Glutamatergic neuron (in vitro differentiated cells): ENCODE measurements around the gene SETD2. TPM values are rescaled to one million over a fixed set of nuclear protein-coding genes. Genes with fewer than 3 reads are reported as not detected.
A peak's percentile ranks its signal among the peaks of the same experiment; 100 is the strongest.

Source experiments
- DNase-seq: peaks from one replicate; pipeline ENCODE4 v3.0.0; 2022
- H3K27ac Mint-ChIP-seq: one replicate; pipeline ENCODE4 v1.8.0; 2020; ENCODE audit warnings: mild to moderate bottlenecking, mixed read lengths, inconsistent platforms; ENCODE audit not compliant: unreplicated experiment
- H3K27me3 Mint-ChIP-seq: one replicate; pipeline ENCODE4 v1.8.0; 2020; ENCODE audit warnings: mild to moderate bottlenecking, moderate library complexity, mixed read lengths, inconsistent platforms; ENCODE audit not compliant: unreplicated experiment
- H3K36me3 Mint-ChIP-seq: one replicate; pipeline ENCODE4 v1.8.0; 2020; ENCODE audit warnings: mild to moderate bottlenecking, mixed read lengths, inconsistent platforms; ENCODE audit not compliant: unreplicated experiment
- H3K4me1 Mint-ChIP-seq: one replicate; pipeline ENCODE4 v1.8.0; 2020; ENCODE audit warnings: mild to moderate bottlenecking, low read depth, mixed read lengths, inconsistent platforms; ENCODE audit not compliant: unreplicated experiment
- H3K4me3 Mint-ChIP-seq: one replicate; pipeline ENCODE4 v1.8.0; 2020; ENCODE audit warnings: mild to moderate bottlenecking, mixed read lengths, inconsistent platforms; ENCODE audit not compliant: unreplicated experiment
- H3K9me3 Mint-ChIP-seq: one replicate; pipeline ENCODE4 v1.8.0; 2020; ENCODE audit warnings: mild to moderate bottlenecking, moderate library complexity, mixed read lengths, inconsistent platforms; ENCODE audit not compliant: unreplicated experiment
- total RNA-seq: library from RNA; stranded (reverse); fragmentation: NEBNext Ultra II Directional; extraction: Animal tissue kit (Norgen Biotek cat#: 25700); gene quantifications from one replicate; pipeline ENCODE4 v1.2.1, GENCODE V29; 2021; ENCODE audit not compliant: unreplicated experiment
- TF ChIP-seq, protein P1 (sequence below): fragments of 200-600 bp; sonication (generic); IDR thresholded peaks from one replicate; pipeline ENCODE4 v1.5.0; 2021; ENCODE audit not compliant: partially characterized antibody, unreplicated experiment

The SETD2 gene
- total RNA-seq, 1 donor from 2014 or later = 59.1 TPM

DNA sequence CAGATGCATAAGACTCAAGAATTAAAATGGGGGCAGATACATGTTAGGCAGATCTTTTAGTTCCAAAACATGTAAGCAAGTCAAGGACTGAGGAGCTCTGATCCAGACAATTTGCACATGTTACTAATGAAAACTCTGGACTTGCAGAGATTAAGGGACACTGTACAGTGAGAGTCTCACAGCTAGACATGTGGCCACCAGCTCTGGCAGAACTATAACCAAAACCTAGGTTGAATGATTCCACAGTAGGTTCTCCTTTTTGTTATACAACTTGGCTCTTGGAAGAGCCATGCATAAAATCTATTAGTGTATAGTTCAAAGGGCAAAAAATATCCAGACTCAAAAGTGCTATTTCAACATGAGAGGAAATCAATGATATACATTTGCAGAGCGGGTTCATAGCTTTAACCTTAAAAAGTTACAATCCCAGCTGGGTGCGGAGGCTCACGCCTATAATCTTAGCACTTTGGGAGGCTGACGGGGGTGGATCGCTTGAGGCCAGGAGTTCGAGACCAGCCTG lies 61.8 kb downstream of the SETD2 start:
- Mint-ChIP-seq H3K27ac (peak overlapping the region; percentile 38), H3K36me3 (no peaks in the 10 kb centered on the region), H3K4me3 (no peak overlapping the region), H3K27me3 (no peaks in the 10 kb centered on the region), H3K9me3 (no peaks in the 10 kb centered on the region), H3K4me1 (no peaks in the 10 kb centered on the region)
- no peak for DNase-seq
- TF ChIP-seq, protein P1, sequence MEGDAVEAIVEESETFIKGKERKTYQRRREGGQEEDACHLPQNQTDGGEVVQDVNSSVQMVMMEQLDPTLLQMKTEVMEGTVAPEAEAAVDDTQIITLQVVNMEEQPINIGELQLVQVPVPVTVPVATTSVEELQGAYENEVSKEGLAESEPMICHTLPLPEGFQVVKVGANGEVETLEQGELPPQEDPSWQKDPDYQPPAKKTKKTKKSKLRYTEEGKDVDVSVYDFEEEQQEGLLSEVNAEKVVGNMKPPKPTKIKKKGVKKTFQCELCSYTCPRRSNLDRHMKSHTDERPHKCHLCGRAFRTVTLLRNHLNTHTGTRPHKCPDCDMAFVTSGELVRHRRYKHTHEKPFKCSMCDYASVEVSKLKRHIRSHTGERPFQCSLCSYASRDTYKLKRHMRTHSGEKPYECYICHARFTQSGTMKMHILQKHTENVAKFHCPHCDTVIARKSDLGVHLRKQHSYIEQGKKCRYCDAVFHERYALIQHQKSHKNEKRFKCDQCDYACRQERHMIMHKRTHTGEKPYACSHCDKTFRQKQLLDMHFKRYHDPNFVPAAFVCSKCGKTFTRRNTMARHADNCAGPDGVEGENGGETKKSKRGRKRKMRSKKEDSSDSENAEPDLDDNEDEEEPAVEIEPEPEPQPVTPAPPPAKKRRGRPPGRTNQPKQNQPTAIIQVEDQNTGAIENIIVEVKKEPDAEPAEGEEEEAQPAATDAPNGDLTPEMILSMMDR = no peak

DNA sequence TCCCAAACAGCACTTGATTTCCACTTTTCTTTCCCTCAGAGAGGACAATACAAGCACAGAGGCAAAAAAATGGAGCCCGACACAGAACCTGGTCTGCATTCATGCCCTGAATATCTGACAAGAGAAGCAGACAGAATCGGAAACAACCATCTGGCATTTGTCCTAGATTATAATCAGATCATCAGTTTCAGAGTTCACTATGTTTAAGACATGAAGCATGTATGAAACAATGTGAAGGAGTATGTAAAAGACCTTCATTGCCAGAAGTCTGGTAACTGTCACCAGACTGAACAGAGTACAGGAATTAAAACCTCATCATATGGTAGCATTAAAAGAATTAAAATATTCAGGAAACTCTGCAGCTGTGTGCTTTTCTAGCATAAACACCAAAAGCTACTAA lies 65.0 kb downstream of the SETD2 start:
- H3K27ac Mint-ChIP-seq = no peak overlapping the region
- H3K4me1 Mint-ChIP-seq = no peaks in the 10 kb centered on the region
- TF ChIP-seq, protein P1 = no peak
- H3K4me3 Mint-ChIP-seq = no peak overlapping the region
- no peak for DNase-seq
- no peaks in the 10 kb centered on the region for H3K9me3 Mint-ChIP-seq
- no peaks in the 10 kb centered on the region for H3K27me3 Mint-ChIP-seq
- H3K36me3 Mint-ChIP-seq = no peaks in the 10 kb centered on the region

DNA sequence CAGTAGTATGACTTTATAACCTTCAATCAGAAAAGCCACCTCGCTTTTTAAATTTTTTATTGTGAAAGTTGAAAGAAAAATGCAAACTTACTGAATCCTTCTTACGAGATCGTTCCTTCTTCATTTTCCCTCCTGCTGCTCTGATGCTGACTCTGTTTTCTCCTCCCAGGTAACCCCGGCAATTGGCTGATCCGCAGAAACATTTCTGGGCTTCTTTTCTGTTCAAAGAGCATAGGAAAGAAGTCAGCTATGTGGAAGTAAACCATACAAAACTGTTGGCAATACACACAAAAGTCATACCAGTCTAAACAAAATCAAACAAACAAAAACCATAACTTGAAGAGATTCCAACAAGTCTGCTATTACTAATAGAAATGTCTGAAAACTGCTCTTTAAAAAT lies 66.0 kb downstream of the SETD2 start:
- no peaks in the 10 kb centered on the region for H3K9me3 Mint-ChIP-seq
- no peak for DNase-seq
- no peaks in the 10 kb centered on the region for H3K36me3 Mint-ChIP-seq
- no peak overlapping the region for H3K27ac Mint-ChIP-seq
- TF ChIP-seq, protein P1 = no peak
- no peak overlapping the region for H3K4me3 Mint-ChIP-seq
- no peaks in the 10 kb centered on the region for H3K4me1 Mint-ChIP-seq
- H3K27me3 Mint-ChIP-seq = no peaks in the 10 kb centered on the region

DNA sequence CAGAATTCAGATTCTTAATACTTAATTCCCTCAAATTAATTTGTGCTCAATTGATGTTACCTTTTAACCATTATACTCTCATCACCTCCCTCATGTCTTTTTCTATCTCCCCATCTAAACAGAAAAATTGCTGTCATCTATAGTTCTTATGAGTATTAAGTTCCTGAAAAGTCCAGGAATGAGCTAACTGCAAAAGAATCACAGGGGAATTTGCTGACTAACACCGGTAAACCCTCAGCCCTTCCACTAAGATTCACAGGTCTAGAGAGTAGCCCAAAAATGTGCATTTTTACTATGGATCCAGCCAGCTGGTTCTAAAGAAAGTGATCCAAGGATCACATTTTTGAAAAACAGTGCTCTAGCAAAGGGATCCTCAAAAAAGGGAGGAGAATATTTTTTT lies 67.0 kb downstream of the SETD2 start:
- H3K36me3 Mint-ChIP-seq = no peaks in the 10 kb centered on the region
- H3K4me1 Mint-ChIP-seq = no peaks in the 10 kb centered on the region
- DNase-seq = no peak
- no peak overlapping the region for H3K27ac Mint-ChIP-seq
- no peak overlapping the region for H3K4me3 Mint-ChIP-seq
- TF ChIP-seq, protein P1 = no peak
- H3K27me3 Mint-ChIP-seq = no peaks in the 10 kb centered on the region
- no peaks in the 10 kb centered on the region for H3K9me3 Mint-ChIP-seq

DNA sequence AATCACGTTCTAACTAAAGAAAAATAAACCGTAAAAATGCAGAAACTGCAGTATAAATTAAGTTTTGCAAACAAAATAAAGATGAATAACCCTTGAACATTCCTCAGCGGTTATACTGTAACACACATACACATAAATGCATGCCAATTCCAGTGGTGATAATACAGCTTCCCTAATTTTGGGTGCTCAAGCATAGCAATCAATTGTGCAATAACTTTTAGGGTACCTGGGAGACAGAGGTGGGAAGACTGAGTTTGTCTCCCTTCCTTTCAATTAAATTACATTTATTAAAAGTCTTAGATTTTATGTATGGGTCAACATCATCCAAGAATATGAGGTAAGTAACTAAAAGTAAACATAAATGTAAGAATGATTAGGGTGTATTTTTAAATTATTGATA lies 71.8 kb downstream of the SETD2 start:
- TF ChIP-seq, protein P1 = no peak
- Mint-ChIP-seq H3K4me3 (no peak overlapping the region), H3K36me3 (no peaks in the 10 kb centered on the region), H3K4me1 (no peaks in the 10 kb centered on the region), H3K27me3 (no peaks in the 10 kb centered on the region), H3K27ac (no peak overlapping the region), H3K9me3 (no peaks in the 10 kb centered on the region)
- DNase-seq = no peak
